ENCODE measurements around the gene PRR20B. TPM values are rescaled to one million over a fixed set of nuclear protein-coding genes. Genes with fewer than 3 reads are reported as not detected.
"Not testable (repeated sequence)": the region's sequence is repeated elsewhere in the genome, so short reads cannot be mapped to it uniquely, and the experiment has no call there.

Gene PRR20B
- total RNA-seq (2013) = not detected
- not detected for polyA plus RNA-seq
- not detected in 2 replicates for polyA minus RNA-seq
- 0 reads per million in 11 experiments for total RNA-seq

DNA sequence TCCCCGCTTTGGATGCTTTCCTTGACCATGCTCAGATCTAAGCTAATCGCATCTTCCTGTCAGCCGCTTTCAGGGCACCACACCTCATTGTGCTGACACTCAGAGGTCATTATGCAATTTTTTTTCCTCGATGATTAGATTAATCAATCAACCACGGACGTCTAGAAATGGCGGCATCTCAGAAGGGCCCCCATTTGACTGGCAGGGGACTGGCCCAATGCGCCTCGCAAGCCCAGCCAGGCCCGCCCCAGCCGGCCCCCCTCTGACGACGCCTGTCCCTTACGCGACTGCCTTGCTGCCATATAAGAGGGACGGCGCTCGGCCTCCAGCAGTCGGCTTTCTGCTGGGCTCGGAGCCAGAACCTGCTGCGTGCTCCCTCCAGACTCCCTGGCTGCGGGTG is at the start of gene PRR20B:
Gene PRR20B (plus strand): TSS at position 301 of the 400 bp plus-strand sequence. CDS start 387 bp downstream, outside the sequence.
- H2AFZ ChIP-seq (ENCODE audit: insufficient read depth, low read depth, low read length, poor library complexity, severe bottlenecking); H3K4me3 ChIP-seq (replicated peaks in 1 of 3; ENCODE audit: low read depth in 2 of 3, low read length in 3 of 3); H3K27ac ChIP-seq (ENCODE audit: low read depth in 1 of 2, low read length in 2 of 2); H3K36me3 Mint-ChIP-seq; H3K27me3 Mint-ChIP-seq (ENCODE audit: low read depth in 3 of 3); DNase-seq; intact Hi-C loops (cut with micrococcal nuclease); H4K20me1 ChIP-seq (ENCODE audit: insufficient read depth, low read length); H3K79me2 ChIP-seq (ENCODE audit: insufficient read depth, low read length); H3K4me3 Mint-ChIP-seq; H3K4me2 ChIP-seq (replicated peaks; ENCODE audit: extremely low read depth, low read length, poor library complexity, severe bottlenecking); H3K9ac ChIP-seq (ENCODE audit: insufficient read depth, low read length, poor library complexity, severe bottlenecking); H3K27ac Mint-ChIP-seq; H3K4me1 Mint-ChIP-seq; H3K4me1 ChIP-seq (ENCODE audit: control insufficient read depth in 1 of 2, insufficient read depth in 2 of 2, low read length in 2 of 2); H3K27me3 ChIP-seq (ENCODE audit: control insufficient read depth in 2 of 2, insufficient read depth in 2 of 2, low read length in 2 of 2); H3K36me3 ChIP-seq (replicated peaks in 1 of 2; ENCODE audit: control insufficient read depth in 1 of 2, insufficient read depth in 2 of 2, low read length in 2 of 2); H3K9me3 Mint-ChIP-seq; H3K9me3 ChIP-seq (replicated peaks in 1 of 2; ENCODE audit: control insufficient read depth in 1 of 2, insufficient read depth in 1 of 2, low read length in 2 of 2): not testable (repeated sequence)
- no CpG with 5 or more reads among the region's 22 CpGs for WGBS (ENCODE audit: insufficient coverage)

DNA sequence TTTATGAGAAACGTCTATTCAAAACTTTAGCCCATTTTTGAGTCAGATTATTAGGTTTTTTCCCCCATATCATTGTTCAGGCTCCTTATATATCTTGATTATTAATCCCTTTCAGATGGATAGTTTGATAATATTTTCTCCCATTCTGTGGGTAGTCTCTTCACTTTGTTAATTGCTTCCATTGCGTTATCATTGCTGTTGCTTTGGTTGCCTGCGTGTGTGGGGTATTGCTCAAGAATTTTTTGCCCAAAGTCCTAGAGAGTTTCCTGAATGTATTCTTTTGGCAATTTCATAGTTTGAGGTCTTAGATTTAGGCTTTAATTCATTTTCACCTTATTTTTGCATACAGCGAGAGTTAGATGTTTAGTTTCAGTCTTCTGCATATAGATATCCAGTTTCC is 32.3 kb upstream of the PRR20B start:
- H4K20me1 ChIP-seq (ENCODE audit: insufficient read depth, low read length) = no peaks in the 10 kb centered on the region
- H2AFZ ChIP-seq (ENCODE audit: insufficient read depth, low read depth, low read length, poor library complexity, severe bottlenecking) = no peak overlapping the region
- Mint-ChIP-seq H3K9me3 (peaks cover 3 to 14% (median 6%) of the 10 kb centered on the region in 7 donors), H3K27me3 (ENCODE audit: low read depth in 3 of 3) (no peaks in the 10 kb centered on the region), H3K36me3 (no peaks in the 10 kb centered on the region), H3K4me1 (no peaks in the 10 kb centered on the region), H3K4me3 (no peak overlapping the region), H3K27ac (no peak overlapping the region)
- no peak overlapping the region for H3K27ac ChIP-seq (ENCODE audit: low read depth in 1 of 2, low read length in 2 of 2)
- H3K9ac ChIP-seq (ENCODE audit: insufficient read depth, low read length, poor library complexity, severe bottlenecking) = no peak overlapping the region
- no peak for DNase-seq
- no peaks in the 10 kb centered on the region for H3K27me3 ChIP-seq (ENCODE audit: control insufficient read depth in 2 of 2, insufficient read depth in 2 of 2, low read length in 2 of 2)
- WGBS (ENCODE audit: insufficient coverage) = no CpG with 5 or more reads among the region's 4 CpGs
- no peaks in the 10 kb centered on the region for H3K79me2 ChIP-seq (ENCODE audit: insufficient read depth, low read length)
- H3K9me3 ChIP-seq (replicated peaks in 1 of 2; ENCODE audit: control insufficient read depth in 1 of 2, insufficient read depth in 1 of 2, low read length in 2 of 2) = peaks cover 13 to 17% of the 10 kb centered on the region in 2 donors
- no peaks in the 10 kb centered on the region for H3K36me3 ChIP-seq (replicated peaks in 1 of 2; ENCODE audit: control insufficient read depth in 1 of 2, insufficient read depth in 2 of 2, low read length in 2 of 2)
- intact Hi-C loops (cut with micrococcal nuclease) = no loop called here
- H3K4me2 ChIP-seq (replicated peaks; ENCODE audit: extremely low read depth, low read length, poor library complexity, severe bottlenecking) = no peak overlapping the region
- no peak overlapping the region for H3K4me3 ChIP-seq (replicated peaks in 1 of 3; ENCODE audit: low read depth in 2 of 3, low read length in 3 of 3)
- H3K4me1 ChIP-seq (ENCODE audit: control insufficient read depth in 1 of 2, insufficient read depth in 2 of 2, low read length in 2 of 2) = no peaks in the 10 kb centered on the region
- TF ChIP-seq, protein P1, sequence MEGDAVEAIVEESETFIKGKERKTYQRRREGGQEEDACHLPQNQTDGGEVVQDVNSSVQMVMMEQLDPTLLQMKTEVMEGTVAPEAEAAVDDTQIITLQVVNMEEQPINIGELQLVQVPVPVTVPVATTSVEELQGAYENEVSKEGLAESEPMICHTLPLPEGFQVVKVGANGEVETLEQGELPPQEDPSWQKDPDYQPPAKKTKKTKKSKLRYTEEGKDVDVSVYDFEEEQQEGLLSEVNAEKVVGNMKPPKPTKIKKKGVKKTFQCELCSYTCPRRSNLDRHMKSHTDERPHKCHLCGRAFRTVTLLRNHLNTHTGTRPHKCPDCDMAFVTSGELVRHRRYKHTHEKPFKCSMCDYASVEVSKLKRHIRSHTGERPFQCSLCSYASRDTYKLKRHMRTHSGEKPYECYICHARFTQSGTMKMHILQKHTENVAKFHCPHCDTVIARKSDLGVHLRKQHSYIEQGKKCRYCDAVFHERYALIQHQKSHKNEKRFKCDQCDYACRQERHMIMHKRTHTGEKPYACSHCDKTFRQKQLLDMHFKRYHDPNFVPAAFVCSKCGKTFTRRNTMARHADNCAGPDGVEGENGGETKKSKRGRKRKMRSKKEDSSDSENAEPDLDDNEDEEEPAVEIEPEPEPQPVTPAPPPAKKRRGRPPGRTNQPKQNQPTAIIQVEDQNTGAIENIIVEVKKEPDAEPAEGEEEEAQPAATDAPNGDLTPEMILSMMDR (IDR thresholded peaks at IDR 0.05) = no peak

Data from CD14-positive monocyte (primary cell).